H9 (cell line): ENCODE results near the gene VASH2. TPM values are rescaled to one million over a fixed set of nuclear protein-coding genes. Genes with fewer than 3 reads are reported as not detected.
A peak's percentile ranks its signal among the peaks of the same experiment; 100 is the strongest.

Experiments
- DNase-seq: peaks from one replicate; pipeline ENCODE4 v3.0.0-alpha.2; 2017
- H2AFZ ChIP-seq: one replicate; pipeline ENCODE4 v1.6.1; 2013; ENCODE audit warnings: mild to moderate bottlenecking, low read length, control low read depth, moderate library complexity
- H2AK5ac ChIP-seq: 2 replicates; pipeline ENCODE4 v1.6.1; 2013; ENCODE audit warnings: low read length, control low read depth, mixed read lengths; ENCODE audit not compliant: insufficient read length
- H2BK120ac ChIP-seq: one replicate; pipeline ENCODE4 v1.6.1; 2013; ENCODE audit warnings: low read depth, mild to moderate bottlenecking, low read length, control low read depth, inconsistent platforms; ENCODE audit not compliant: poor library complexity, severe bottlenecking
- H2BK12ac ChIP-seq: 2 replicates; pipeline ENCODE4 v1.6.1; 2013; ENCODE audit warnings: low read length, control low read depth, mixed read lengths, low read depth; ENCODE audit not compliant: insufficient read length
- H2BK15ac ChIP-seq: 2 replicates; pipeline ENCODE4 v1.6.1; 2013; ENCODE audit warnings: low read depth, low read length, control low read depth
- H2BK20ac ChIP-seq: one replicate; pipeline ENCODE4 v1.6.1; 2013; ENCODE audit warnings: low read depth, mild to moderate bottlenecking, low read length, control low read depth, inconsistent platforms; ENCODE audit not compliant: poor library complexity, severe bottlenecking
- H2BK5ac ChIP-seq: 2 replicates; pipeline ENCODE4 v1.6.1; 2013; ENCODE audit warnings: low read length, control low read depth, mixed read lengths; ENCODE audit not compliant: insufficient read length
- H3K14ac ChIP-seq: 2 replicates; pipeline ENCODE4 v1.6.1; 2013; ENCODE audit warnings: low read length, control low read depth; ENCODE audit not compliant: insufficient read depth
- H3K18ac ChIP-seq: 2 replicates; pipeline ENCODE4 v1.6.1; 2013; ENCODE audit warnings: low read depth, mild to moderate bottlenecking, mixed read lengths, low read length, control low read depth; ENCODE audit not compliant: insufficient read length
- H3K23ac ChIP-seq: 2 replicates; pipeline ENCODE4 v1.6.1; 2013; ENCODE audit warnings: low read length, control low read depth, mixed read lengths, low read depth; ENCODE audit not compliant: insufficient read length
- H3K23me2 ChIP-seq: 2 replicates; pipeline ENCODE4 v1.6.1; 2013; ENCODE audit warnings: low read depth, mild to moderate bottlenecking, mixed read lengths, low read length, control low read depth; ENCODE audit not compliant: insufficient read length, poor library complexity, severe bottlenecking
- H3K27ac ChIP-seq: 2 replicates; pipeline ENCODE4 v1.5.1; 2013; ENCODE audit warnings: low read length, control low read depth, mixed read lengths, low read depth; ENCODE audit not compliant: insufficient read length
- H3K27me3 ChIP-seq: 2 replicates; pipeline ENCODE4 v1.6.1; 2013; ENCODE audit warnings: low read length, control low read depth, inconsistent platforms; ENCODE audit not compliant: insufficient read depth
- H3K4ac ChIP-seq: 2 replicates; pipeline ENCODE4 v1.6.1; 2013; ENCODE audit warnings: low read depth, mild to moderate bottlenecking, control low read depth, inconsistent platforms, low read length, moderate library complexity
- H3K4me1 ChIP-seq: 2 replicates; pipeline ENCODE4 v1.6.1; 2013; ENCODE audit warnings: low read length, control low read depth, inconsistent platforms; ENCODE audit not compliant: insufficient read depth
- H3K4me2 ChIP-seq: 2 replicates; pipeline ENCODE4 v1.6.1; 2013; ENCODE audit warnings: low read length, control low read depth, mixed read lengths; ENCODE audit not compliant: insufficient read length, insufficient read depth
- H3K56ac ChIP-seq: 2 replicates; pipeline ENCODE4 v1.6.1; 2013; ENCODE audit warnings: low read depth, mild to moderate bottlenecking, mixed read lengths, low read length, control low read depth; ENCODE audit not compliant: insufficient read length
- H3K79me1 ChIP-seq: 2 replicates; pipeline ENCODE4 v1.6.1; 2013; ENCODE audit warnings: low read depth, mild to moderate bottlenecking, moderate library complexity, low read length, control low read depth, inconsistent platforms; ENCODE audit not compliant: insufficient read depth, poor library complexity, severe bottlenecking
- H3K79me2 ChIP-seq: 2 replicates; pipeline ENCODE4 v1.6.1; 2013; ENCODE audit warnings: low read length, control low read depth, inconsistent platforms; ENCODE audit not compliant: insufficient read depth
- H3K9ac ChIP-seq: 2 replicates; pipeline ENCODE4 v1.6.1; 2013; ENCODE audit warnings: low read length, control low read depth, mixed read lengths; ENCODE audit not compliant: insufficient read length; ENCODE audit errors: extremely low read depth
- H3K9me3 ChIP-seq: one replicate; pipeline ENCODE4 v1.6.1; 2013; ENCODE audit warnings: low read depth, low read length, inconsistent platforms; ENCODE audit not compliant: control insufficient read depth
- H3T11ph ChIP-seq: one replicate; pipeline ENCODE4 v1.6.1; 2013; ENCODE audit warnings: mild to moderate bottlenecking, low read length, control low read depth, inconsistent platforms
- H4K20me1 ChIP-seq: one replicate; pipeline ENCODE4 v1.6.1; 2013; ENCODE audit not compliant: control insufficient read depth, insufficient read length, insufficient read depth
- H4K5ac ChIP-seq: 2 replicates; pipeline ENCODE4 v1.6.1; 2013; ENCODE audit warnings: low read depth, mild to moderate bottlenecking, mixed read lengths, low read length, control low read depth; ENCODE audit not compliant: insufficient read length
- H4K8ac ChIP-seq: replicated peaks from 2 replicates; pipeline ENCODE4 v1.6.1; 2013; ENCODE audit warnings: low read length, control low read depth, mixed read lengths, low read depth; ENCODE audit not compliant: insufficient read length
- H4K91ac ChIP-seq: 2 replicates; pipeline ENCODE4 v1.6.1; 2013; ENCODE audit warnings: low read depth, mild to moderate bottlenecking, moderate library complexity, mixed read lengths, low read length, control low read depth; ENCODE audit not compliant: insufficient read length
- H3K27ac Mint-ChIP-seq, 3 experiments: 2 replicates in 2 of 3; 3 replicates in 1 of 3; pipeline ENCODE4 v1.8.0; 2020 to 2021; ENCODE audit warnings: mixed read lengths in 3 of 3, mild to moderate bottlenecking in 1 of 3, moderate library complexity in 1 of 3
- H3K27me3 Mint-ChIP-seq: 2 replicates; pipeline ENCODE4 v1.8.0; 2021; ENCODE audit warnings: low read depth, mild to moderate bottlenecking, moderate library complexity, mixed read lengths
- H3K36me3 Mint-ChIP-seq, 3 experiments: 2 replicates in 2 of 3; 3 replicates in 1 of 3; pipeline ENCODE4 v1.8.0; 2020 to 2021; ENCODE audit warnings: low read depth in 3 of 3, mixed read lengths in 3 of 3; ENCODE audit not compliant: insufficient read depth in 1 of 3
- H3K4me1 Mint-ChIP-seq, 2 experiments: 2 replicates each; pipeline ENCODE4 v1.8.0; 2020; ENCODE audit warnings: mixed read lengths in 2 of 2
- H3K4me3 Mint-ChIP-seq, 2 experiments: 2 replicates in 1 of 2; 3 replicates in 1 of 2; pipeline ENCODE4 v1.8.0; 2020 to 2021; ENCODE audit warnings: mild to moderate bottlenecking in 2 of 2, mixed read lengths in 2 of 2, moderate library complexity in 1 of 2
- H3K9me3 Mint-ChIP-seq, 2 experiments: 2 replicates in 1 of 2; 3 replicates in 1 of 2; pipeline ENCODE4 v1.8.0; 2020; ENCODE audit warnings: mild to moderate bottlenecking in 2 of 2, mixed read lengths in 2 of 2, moderate library complexity in 1 of 2
- CTCF ChIP-seq: fragments of 200-600 bp; sonication (generic); conservative IDR thresholded peaks from 3 replicates; pipeline ENCODE4 v1.8.0; 2021; ENCODE audit warnings: antibody characterized with exemption, mild to moderate bottlenecking
- WGBS: extraction: QIAGEN DNeasy Blood & Tissue Kit; methylation state at CpG from one replicate; pipeline ENCODE4 v1.1.7; 2013; ENCODE audit warnings: missing lambda C conversion rate, low lambda C conversion rate, mixed read lengths; ENCODE audit not compliant: insufficient read length; ENCODE audit errors: extremely low coverage; 5-methylcytosine and 5-hydroxymethylcytosine counted together
- total RNA-seq: library from RNA; stranded (reverse); gene quantifications from 2 replicates; pipeline ENCODE4 v1.2.1, GENCODE V29; 2021

VASH2 gene
- total RNA-seq, 1 experiment from 2014 or later = 76.1 TPM

DNA sequence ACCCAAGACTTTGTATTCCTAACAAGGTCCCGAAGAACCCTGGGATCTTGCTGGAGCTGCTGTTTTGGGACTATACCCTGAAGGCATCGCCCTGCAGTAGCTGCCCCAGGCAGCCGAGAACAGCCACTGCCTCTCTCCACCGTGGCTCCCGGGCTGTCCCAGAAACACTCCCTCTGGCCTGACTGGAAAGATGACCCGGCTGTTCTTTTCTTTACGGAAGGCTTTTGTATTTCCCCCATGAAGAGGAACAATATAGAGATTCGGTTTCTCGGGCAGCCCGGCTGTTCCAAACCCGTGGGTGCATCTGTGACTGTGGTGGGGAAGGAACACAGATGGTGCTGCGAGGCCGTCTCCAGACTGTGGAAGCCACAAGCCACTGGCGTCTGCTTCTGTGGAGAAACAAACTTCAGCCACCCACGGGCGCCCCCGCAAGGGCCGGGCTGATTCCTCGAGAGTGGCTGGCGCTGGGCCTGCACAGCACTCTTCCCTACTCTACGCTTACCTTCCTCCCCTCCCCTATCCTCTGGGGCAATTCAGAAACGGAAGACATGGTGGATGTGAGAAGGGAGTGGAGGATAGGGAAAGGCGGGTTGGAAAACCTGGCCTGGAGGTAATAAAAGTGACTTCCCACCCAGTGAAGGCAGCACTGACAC lies 33.7 kb upstream of the VASH2 start:
- TF ChIP-seq CTCF = no peak
- Histone ChIP-seq H4K5ac (no peak overlapping the region), H2AK5ac (no peak overlapping the region), H3K27ac (no peak overlapping the region), H4K20me1 (no peaks in the 10 kb centered on the region), H3K4ac (no peak overlapping the region), H3K23ac (no peak overlapping the region), H3K18ac (no peak overlapping the region), H3K9me3 (no peaks in the 10 kb centered on the region), H4K8ac (no peak overlapping the region), H2BK12ac (no peak overlapping the region), H3K4me2 (peak overlapping the region; percentile 31), H3K27me3 (no peaks in the 10 kb centered on the region), H2BK5ac (no peak overlapping the region), H3K56ac (no peak overlapping the region), H3K23me2 (no peaks in the 10 kb centered on the region), H3T11ph (no peak overlapping the region), H3K79me1 (no peaks in the 10 kb centered on the region), H2BK120ac (no peak overlapping the region), H3K14ac (peak overlapping the region; percentile 41; the same call in 1 of the 2 replicates), H2BK15ac (no peak overlapping the region), H3K79me2 (no peaks in the 10 kb centered on the region; the same call in 1 of the 2 replicates), H4K91ac (no peak overlapping the region), H3K9ac (no peak overlapping the region), H3K4me1 (no peaks in the 10 kb centered on the region; the same call in 1 of the 2 replicates), H2BK20ac (no peak overlapping the region), H2AFZ (no peak overlapping the region)
- Mint-ChIP-seq H3K27ac (peak overlapping the region; percentile 85 to 98 (median 97)), H3K4me3 (peak overlapping the region; percentile 39 to 58; a peak in 3 of 5 replicates), H3K4me1 (peaks cover 50 to 64% of the 10 kb centered on the region in 2 experiments), H3K27me3 (no peaks in the 10 kb centered on the region), H3K9me3 (no peaks in the 10 kb centered on the region), H3K36me3 (peaks cover 12 to 51% (median 35%) of the 10 kb centered on the region in 3 experiments)
- WGBS = no CpG with 5 or more reads among the region's 23 CpGs
- DNase-seq = peak; percentile 82
